Measurements from ENCODE around the gene TNS3. TPM values are rescaled to one million over a fixed set of nuclear protein-coding genes. Genes with fewer than 3 reads are reported as not detected.

TNS3 gene
- total and polyA plus RNA-seq, 9 of the 15 experiments (the other 6 are each of a cell fraction or from before 2014, with no cell fraction given): 0.20 TPM; not detected in 8

DNA sequence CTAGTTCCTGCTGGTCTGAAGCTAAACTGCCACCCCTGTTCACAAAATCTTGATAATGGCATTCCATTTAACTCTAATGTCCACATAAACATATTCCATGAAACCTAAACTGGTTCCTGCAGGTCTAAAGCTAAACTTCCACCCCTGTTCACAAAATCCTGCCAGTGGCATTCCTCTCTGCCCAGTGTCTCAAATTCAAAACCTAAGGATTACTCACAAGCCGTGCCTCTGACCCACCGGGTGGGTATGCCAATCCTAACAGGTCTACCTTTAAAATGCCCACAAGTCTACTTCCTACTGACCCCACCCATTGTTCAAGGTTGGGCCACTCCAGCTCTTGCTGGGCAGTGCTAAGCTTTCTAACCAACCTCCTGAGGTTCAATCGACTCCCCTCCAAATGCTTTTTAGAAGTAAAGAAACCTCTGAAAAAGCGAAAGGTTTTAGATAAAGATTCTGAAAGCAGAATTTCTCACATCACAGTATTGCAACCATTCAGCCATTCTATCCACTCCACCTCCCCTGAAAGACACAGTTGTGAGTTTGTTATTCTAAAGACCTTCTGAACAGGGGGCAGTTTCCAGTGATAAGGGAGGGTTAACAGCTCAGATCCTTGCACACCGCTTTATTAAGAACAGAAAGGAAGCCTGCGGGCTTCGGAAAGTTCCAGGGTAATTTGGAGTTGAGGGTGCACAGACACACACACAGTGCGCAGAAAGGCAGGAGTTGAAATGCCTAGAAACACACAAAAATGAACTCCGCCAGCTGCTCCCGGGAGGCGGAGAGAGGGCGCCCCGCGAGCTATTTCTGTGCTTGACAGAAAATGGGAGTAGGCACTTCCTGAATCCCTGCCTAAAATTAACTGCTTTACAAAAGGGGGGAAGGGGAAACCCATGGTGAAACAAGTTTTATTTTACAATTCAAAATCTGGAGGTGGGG, 87.7 kb downstream of the TNS3 start:
- Histone ChIP-seq H3K36me3 (ENCODE audit: control insufficient read depth, insufficient read depth, low read length) (no peaks in the 10 kb centered on the region), H3K9me1 (ENCODE audit: control insufficient read depth, insufficient read depth, low read length) (peaks cover 3% of the 10 kb centered on the region), H3K9ac (ENCODE audit: insufficient read depth in 1 of 2, low read depth in 2 of 2, low read length in 2 of 2) (no peak overlapping the region), H3K27me3 (ENCODE audit: control insufficient read depth in 2 of 2, insufficient read depth in 2 of 2, low read length in 2 of 2) (peaks cover 26 to 67% of the 10 kb centered on the region in 2 experiments), H3K9me3 (replicated peaks; ENCODE audit: control insufficient read depth, insufficient read depth, low read depth, low read length) (no peaks in the 10 kb centered on the region), H2AFZ (ENCODE audit: low read depth, low read length) (no peak overlapping the region), H3K79me2 (ENCODE audit: control insufficient read depth, insufficient read depth, low read length) (no peaks in the 10 kb centered on the region), H3K4me3 (no peak overlapping the region), H3K4me2 (ENCODE audit: insufficient read depth, low read length) (no peak overlapping the region), H4K20me1 (replicated peaks; ENCODE audit: control insufficient read depth, insufficient read depth, low read length) (no peaks in the 10 kb centered on the region), H3K27ac (ENCODE audit: extremely low read depth, low read depth, low read length) (no peak overlapping the region), H3K4me1 (replicated peaks in 1 of 2; ENCODE audit: control insufficient read depth in 2 of 2, insufficient read depth in 2 of 2, low read length in 2 of 2) (no peaks in the 10 kb centered on the region)
- no TSS peak for BruUV-seq (replicated peaks)
- DNase-seq (ENCODE audit: extremely low read depth in 1 of 4, low spot score in 3 of 4) (no peak), FAIRE-seq (no peak), ATAC-seq (no peak)
- TF ChIP-seq ZNF263 (CRISPR knock-in tag; IDR thresholded peaks at IDR 0.05; ENCODE audit: borderline replicate concordance) (no peak), FOXJ3 (CRISPR knock-in tag; IDR thresholded peaks at IDR 0.05) (no peak), PCBP1 (IDR thresholded peaks at IDR 0.05; ENCODE audit: low read depth, low read length, poor library complexity, severe bottlenecking) (no peak), GATAD2B (IDR thresholded peaks at IDR 0.05; ENCODE audit: borderline replicate concordance) (no peak), PCBP2 (IDR thresholded peaks at IDR 0.05; ENCODE audit: low read depth, low read length, poor library complexity, severe bottlenecking) (no peak), MXI1 (IDR thresholded peaks at IDR 0.05; ENCODE audit: low read depth, low read length) (no peak), ZBTB17 (CRISPR knock-in tag; IDR thresholded peaks at IDR 0.05) (no peak), ZNF699 (CRISPR knock-in tag; IDR thresholded peaks at IDR 0.05; ENCODE audit: insufficient replicate concordance) (no peak), CHD2 (IDR thresholded peaks at IDR 0.05; ENCODE audit: low read depth, low read length) (no peak), CAMTA2 (CRISPR knock-in tag; conservative IDR thresholded peaks at IDR 0.05) (no peak), HDAC1 (IDR thresholded peaks at IDR 0.05) (no peak)
- TF ChIP-seq, protein P1, sequence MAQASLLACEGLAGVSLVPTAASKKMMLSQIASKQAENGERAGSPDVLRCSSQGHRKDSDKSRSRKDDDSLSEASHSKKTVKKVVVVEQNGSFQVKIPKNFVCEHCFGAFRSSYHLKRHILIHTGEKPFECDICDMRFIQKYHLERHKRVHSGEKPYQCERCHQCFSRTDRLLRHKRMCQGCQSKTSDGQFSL (CRISPR knock-in tag; IDR thresholded peaks at IDR 0.05): no peak
- TF ChIP-seq, protein P1 (tag; IDR thresholded peaks at IDR 0.05): no peak
- TF ChIP-seq, protein P2, sequence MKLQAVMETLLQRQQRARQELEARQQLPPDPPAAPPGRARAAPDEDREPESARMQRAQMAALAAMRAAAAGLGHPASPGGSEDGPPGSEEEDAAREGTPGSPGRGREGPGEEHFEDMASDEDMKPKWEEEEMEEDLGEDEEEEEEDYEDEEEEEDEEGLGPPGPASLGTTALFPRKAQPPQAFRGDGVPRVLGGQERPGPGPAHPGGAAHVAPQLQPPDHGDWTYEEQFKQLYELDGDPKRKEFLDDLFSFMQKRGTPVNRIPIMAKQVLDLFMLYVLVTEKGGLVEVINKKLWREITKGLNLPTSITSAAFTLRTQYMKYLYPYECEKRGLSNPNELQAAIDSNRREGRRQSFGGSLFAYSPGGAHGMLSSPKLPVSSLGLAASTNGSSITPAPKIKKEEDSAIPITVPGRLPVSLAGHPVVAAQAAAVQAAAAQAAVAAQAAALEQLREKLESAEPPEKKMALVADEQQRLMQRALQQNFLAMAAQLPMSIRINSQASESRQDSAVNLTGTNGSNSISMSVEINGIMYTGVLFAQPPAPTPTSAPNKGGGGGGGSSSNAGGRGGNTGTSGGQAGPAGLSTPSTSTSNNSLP (IDR thresholded peaks at IDR 0.05; ENCODE audit: borderline replicate concordance, low read depth, low read length): no peak
- TF ChIP-seq, protein P3, sequence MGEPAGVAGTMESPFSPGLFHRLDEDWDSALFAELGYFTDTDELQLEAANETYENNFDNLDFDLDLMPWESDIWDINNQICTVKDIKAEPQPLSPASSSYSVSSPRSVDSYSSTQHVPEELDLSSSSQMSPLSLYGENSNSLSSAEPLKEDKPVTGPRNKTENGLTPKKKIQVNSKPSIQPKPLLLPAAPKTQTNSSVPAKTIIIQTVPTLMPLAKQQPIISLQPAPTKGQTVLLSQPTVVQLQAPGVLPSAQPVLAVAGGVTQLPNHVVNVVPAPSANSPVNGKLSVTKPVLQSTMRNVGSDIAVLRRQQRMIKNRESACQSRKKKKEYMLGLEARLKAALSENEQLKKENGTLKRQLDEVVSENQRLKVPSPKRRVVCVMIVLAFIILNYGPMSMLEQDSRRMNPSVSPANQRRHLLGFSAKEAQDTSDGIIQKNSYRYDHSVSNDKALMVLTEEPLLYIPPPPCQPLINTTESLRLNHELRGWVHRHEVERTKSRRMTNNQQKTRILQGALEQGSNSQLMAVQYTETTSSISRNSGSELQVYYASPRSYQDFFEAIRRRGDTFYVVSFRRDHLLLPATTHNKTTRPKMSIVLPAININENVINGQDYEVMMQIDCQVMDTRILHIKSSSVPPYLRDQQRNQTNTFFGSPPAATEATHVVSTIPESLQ (CRISPR knock-in tag; IDR thresholded peaks at IDR 0.05): no peak
- POLR2A ChIA-PET: no interaction called here
- WGBS (ENCODE audit: insufficient coverage, low coverage, missing lambda C conversion rate): 3% methylated on average over 14 of the region's 14 CpGs
- in situ Hi-C loops (cut with MboI): no loop called here
- intact Hi-C loops (cut with micrococcal nuclease): no loop called here
- CTCF ChIA-PET (ENCODE audit: low intra/inter-chr PET ratio): no interaction called here
